ENCODE results near the gene FLNC.

FLNC gene

DNA sequence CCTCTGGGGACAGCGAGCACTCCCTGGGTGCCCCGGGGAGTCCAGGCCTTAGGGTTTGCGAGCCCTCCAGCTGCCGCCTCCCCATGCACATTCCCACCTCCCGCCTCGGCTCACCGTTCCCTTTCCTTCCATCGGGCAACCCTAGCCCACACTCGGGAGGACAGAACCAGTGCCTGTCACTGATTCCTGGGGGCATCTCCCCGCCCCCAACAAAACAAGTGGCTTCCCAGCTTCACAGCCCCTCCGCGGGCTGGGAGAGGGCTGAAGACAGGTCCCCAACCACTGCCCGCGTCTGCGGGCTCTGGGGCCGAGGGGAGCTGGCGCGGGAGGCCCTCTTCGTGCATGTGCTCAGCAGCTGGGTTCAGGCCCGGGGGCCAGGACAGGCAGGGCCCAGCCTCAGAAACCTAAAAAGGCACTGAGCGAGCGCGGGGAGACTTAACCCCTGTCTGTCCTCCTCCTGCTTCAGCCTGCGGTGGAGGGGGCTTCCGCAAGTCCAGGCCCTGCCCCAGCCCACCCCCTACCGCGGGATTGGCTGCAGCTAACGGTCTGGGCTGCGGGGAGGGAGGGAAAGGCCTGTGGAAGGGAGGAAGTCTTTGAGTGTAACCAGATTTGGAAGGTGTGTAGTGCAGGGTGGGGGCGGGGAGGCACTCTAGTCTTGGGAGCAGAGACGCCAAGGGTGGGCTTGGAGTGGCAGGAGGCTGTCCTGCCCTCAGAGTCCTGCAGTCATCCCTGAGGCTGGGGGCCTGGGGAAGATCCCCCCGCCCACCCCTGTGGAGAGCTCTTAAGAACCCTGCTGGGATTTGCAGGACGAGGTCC lies 1.2 kb downstream of the FLNC start:
- in situ Hi-C loops (cut with MboI; ENCODE audit: low sequenced_read_pairs), result no loop called here

DNA sequence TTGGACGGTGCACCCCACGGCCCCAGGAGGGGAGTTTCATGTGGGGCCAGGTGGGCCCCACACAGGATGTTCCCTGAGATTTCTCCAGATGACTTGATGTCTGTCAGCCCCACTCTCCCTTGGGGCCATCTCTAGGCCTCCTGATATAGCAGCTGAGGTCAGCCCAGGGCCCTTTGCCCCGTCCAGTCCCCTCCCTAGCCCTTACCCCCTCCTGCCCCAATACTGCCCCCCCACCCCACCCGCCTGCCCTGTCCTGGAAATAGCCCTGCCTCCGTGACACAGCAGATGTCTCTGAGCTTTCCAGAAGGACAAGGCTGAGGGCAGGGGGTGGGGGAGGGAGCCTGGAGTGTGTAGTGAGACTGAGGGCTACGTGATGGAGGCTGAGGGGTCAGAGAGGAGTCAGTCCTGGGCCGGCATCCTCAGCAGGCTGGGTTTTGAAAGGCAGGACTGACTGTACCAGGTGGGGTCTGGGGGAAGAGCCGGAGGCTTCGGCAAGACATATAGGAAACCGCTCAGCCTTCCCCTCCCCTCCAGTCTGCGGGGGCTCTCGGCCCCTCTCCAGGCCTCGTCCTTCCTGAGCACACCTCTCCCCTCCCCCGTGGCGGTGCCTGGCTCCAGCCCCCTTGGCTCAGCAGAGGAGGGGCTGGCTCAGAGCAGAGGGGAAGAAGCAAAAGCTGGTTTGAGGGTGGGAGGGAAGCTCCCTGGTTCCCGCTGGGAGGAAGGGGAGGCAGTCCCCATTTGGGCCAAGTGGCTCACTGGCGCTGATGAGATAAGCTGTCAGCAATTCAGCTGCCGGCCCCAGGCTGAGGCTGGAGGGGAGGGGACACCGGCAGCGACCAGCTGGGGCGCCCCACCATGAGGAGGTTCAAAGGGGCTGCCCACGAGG lies 2.0 kb downstream of the FLNC start:
- in situ Hi-C loops (cut with MboI; ENCODE audit: low sequenced_read_pairs), result no loop called here

DNA sequence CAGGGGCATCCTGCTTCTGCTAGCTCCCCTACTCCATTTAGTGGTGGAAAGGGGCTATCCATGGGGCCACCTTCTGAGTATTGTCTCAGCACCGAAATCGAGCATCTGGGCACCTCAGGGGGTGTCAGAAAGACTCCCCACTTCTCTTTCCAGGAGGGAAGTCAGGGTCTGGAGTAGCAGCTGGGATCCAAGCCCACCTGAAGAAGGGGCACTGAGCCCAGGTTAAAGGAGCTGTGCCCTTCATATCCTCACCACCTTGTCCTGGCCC lies 2.6 kb downstream of the FLNC start:
- in situ Hi-C loops (cut with MboI; ENCODE audit: low sequenced_read_pairs), result no loop called here

DNA sequence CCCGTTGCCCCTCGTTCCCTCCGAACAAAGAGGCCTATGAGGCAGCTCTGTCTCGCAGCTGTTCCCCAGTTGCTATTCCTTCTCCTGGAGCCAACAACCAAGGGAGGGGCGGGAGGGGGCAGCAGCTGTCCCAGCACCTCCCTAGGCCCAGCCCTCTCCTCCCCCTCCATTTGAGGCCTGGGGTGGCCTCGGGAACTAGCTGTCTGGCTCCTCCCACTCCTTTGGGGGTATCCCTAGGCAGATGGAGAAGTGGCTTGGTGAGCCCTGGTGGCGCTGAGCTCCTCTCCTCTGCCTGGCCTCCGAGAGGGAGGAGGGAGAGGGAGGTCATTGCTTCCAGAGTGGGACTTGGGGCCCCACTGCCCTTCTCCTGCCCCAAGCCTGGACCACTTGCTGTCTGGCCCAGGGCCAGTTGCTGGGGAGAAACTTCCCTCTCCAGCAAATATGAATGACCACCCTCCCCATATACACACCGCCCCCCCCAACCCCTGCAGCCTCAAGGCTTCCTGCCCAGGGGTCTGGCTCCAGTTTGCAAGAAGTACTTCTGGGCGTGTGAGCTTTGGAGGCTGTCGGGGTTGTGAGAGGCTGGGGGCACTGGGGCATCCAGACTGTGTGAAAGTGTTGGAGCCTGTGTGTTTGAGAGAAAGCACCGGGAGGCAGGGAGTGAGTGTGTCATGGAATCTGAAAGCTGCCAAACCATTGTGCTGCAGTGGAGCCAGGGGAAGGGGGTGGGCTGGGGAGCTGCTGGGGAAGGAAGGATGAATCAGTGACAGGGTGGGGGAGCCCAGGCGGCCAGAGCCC lies 3.1 kb downstream of the FLNC start:
- in situ Hi-C loops (cut with MboI; ENCODE audit: low sequenced_read_pairs), result no loop called here

DNA sequence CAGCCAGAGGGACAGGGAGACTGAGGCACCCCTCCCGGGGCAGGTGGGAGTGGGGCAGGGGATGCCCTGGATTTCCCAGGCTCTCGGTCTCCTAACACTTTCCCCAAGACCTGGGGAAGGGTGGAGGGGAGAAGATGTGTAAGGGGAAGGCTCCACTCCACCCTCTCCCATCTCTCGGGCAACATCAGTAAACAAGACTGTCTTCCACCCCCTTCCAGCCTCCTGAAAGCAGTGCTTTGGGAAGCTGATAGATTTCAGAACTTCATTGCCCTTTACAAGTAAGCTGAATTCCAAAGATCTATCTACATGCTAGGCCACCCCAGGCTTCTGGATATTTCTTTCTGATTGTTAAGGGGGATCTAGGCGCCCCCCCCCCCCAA lies 3.7 kb downstream of the FLNC start:
- in situ Hi-C loops (cut with MboI; ENCODE audit: low sequenced_read_pairs), result no loop called here

DNA sequence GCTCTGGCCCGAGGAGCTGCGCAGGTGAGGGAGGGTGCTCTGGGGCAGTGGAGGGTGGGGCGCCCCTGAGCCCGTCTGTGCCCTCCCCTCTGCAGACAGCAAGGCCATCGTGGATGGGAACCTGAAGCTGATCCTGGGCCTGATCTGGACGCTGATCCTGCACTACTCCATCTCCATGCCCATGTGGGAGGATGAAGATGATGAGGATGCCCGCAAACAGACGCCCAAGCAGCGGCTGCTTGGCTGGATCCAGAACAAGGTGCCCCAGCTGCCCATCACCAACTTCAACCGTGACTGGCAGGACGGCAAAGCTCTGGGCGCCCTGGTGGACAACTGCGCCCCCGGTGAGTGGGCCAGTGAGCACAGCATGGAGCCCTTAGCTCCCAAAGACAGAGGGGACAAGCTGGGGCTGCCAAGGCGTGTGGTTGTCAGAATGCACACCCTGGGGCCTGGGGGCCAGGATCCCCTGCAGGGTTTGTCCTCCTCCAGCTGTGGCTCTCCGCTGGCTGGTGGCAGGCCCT lies 5.1 kb downstream of the FLNC start:
- in situ Hi-C loops (cut with MboI; ENCODE audit: low sequenced_read_pairs), result no loop called here

DNA sequence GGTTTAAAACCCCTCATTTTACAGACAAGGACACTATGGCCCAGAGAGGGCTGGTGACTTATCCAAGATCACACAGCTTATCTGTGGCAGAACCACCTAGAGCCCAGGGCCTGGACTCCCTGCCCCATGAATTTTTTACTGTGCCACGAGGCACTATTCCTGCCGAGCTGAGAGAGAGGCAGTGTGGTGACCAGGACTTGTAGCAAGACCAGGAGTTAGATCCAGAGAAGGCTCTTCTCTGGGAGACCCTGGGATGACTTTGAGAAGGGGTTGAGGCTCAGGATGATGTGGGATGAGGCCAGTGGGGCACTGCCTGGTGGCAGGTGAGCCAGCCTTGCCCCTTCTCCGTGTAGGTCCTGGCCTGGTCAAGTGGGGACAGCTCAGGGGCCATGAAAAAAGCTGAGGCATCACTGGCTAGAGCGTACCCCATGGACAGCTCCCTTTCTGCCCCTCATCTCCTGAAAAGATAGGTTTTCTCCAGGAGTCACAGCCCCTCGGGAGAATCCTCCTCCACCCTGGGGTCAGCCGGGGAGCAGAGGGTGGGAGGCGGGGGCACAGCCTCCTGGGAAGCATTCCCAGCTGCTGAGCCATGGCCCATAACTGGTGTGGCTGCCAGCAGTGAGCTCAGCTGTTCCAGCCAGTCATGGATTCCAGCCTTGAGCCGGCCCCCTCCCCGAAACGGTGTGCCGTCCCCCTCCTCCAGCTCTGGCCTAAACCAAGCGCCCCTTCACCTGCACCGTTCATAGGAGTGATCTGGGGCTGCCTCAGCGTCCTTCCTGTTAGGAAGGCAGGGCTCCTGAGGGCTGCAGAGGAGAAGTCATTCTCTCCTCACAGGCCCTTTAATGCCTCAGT lies 5.8 kb downstream of the FLNC start:
- in situ Hi-C loops (cut with MboI; ENCODE audit: low sequenced_read_pairs), result no loop called here

DNA sequence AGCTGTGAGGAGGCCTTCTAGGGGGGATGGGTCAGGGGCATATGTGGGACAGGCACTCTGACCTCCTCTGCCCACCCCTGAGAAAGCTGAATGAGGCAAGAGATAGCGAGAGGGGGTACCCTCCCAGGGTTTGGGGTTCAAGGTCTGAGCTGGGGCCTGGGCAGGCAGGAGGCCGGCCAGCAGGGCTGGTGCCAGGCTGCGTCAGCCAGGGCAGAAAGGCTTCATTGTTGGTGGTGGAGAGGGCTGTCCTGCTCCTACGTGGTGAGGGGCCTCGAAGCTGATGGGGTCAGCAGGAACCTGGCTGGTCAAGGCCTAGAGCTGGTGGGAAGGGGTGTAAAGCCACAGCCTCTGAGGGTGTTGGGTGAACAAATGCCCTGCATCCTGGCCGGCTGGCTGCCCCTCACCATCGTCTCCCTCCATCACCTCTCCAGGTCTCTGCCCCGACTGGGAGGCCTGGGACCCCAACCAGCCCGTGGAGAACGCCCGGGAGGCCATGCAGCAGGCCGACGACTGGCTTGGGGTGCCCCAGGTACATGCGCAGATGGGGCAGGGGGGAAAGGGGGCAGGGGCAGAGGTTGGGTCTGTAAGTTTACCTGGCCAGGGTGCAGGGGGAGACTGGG lies 6.6 kb downstream of the FLNC start:
- in situ Hi-C loops (cut with MboI; ENCODE audit: low sequenced_read_pairs), result no loop called here

DNA sequence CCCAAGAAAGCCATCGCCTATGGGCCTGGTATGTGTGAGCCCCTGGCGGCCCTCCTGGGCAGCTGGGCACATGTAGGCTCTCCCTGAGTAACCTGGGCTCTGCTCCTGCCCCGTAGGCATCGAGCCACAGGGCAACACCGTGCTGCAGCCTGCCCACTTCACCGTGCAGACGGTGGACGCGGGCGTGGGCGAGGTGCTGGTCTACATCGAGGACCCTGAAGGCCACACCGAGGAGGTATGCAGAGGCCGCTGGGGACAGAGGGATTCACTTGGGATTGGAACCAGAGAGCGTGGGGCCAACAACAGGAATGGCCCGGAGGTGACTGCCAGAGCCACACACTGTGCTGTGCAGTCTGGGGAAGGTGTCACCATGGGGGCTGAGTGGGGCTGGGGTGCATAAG lies 7.3 kb downstream of the FLNC start:
- in situ Hi-C loops (cut with MboI; ENCODE audit: low sequenced_read_pairs), result no loop called here

DNA sequence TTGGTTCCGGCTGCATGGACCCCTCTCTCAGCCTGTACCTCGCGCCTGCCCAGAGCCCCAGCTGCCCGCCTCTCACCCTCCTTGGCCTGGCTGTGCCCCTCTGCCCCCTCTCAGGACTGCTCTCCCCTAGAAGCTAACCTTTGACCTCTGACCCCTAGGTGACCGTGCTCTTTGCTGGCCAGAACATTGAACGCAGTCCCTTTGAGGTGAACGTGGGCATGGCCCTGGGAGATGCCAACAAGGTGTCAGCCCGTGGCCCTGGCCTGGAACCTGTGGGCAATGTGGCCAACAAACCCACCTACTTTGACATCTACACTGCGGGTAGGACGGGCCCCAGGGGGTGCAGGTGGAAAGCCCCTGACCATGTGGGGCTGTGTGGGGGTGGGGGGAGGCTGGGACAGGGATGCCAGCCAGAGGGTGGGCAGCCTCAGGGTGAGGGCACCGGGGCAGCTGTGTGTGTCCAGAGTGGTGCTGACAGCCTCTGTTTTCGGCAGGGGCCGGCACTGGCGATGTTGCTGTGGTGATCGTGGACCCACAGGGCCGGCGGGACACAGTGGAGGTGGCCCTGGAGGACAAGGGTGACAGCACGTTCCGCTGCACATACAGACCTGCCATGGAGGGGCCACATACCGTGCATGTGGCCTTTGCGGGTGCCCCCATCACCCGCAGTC lies 8.0 kb downstream of the FLNC start:
- in situ Hi-C loops (cut with MboI; ENCODE audit: low sequenced_read_pairs), result no loop called here

DNA sequence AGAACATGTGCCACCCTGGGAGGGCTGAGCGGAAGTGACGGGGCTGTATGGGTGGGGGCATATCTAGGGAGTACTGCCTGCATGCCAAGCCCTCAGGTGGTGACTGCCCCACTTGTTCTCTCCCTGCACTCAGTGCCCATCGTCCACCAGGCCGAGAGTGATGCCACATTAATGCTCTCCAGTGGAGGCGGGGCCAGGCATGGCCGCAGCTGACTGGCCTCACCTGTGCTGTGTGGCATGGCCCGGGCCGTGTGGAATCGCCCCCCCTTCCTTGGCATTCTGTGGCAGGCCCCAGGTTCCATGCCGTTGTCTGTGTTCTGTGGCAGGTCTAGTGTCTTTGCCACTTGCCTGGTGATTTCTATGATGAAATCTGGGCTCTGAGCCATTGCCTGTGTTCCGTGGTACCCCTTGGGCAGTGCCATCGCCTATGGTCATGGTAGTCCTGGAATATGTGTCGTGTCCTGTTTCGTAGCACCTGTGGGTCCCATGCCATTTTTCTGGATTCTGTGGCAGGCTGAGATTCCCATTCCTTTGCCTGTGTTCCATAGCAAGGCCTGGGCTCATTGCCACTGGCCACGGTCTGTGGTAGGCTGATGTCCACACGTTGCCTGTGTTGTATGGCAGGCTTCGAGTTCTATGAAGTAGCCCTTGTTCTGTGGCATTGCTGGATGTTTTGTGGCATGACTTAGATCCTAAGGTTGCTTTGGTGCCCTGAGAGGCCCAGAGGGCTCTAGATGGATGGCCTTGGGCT lies 8.9 kb downstream of the FLNC start:
- in situ Hi-C loops (cut with MboI; ENCODE audit: low sequenced_read_pairs), result no loop called here

DNA sequence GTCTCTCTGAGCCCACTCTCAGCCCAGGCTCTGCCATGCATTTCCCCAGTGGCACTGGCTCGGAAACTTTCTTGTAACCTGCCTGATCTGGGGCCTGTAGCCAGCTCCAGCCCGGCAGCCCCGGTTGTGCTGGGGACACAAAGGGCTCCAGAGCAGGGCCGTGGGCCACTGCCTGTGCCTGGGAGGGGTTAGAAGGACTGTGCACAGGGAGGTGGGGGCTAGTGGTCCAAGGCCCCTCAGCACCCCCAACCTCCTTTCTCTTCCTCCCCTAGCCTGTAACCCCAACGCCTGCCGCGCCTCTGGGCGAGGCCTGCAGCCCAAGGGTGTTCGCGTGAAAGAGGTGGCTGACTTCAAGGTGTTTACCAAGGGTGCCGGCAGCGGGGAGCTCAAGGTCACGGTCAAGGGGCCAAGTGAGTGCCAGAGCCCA lies 9.6 kb downstream of the FLNC start:
- in situ Hi-C loops (cut with MboI; ENCODE audit: low sequenced_read_pairs), result no loop called here

DNA sequence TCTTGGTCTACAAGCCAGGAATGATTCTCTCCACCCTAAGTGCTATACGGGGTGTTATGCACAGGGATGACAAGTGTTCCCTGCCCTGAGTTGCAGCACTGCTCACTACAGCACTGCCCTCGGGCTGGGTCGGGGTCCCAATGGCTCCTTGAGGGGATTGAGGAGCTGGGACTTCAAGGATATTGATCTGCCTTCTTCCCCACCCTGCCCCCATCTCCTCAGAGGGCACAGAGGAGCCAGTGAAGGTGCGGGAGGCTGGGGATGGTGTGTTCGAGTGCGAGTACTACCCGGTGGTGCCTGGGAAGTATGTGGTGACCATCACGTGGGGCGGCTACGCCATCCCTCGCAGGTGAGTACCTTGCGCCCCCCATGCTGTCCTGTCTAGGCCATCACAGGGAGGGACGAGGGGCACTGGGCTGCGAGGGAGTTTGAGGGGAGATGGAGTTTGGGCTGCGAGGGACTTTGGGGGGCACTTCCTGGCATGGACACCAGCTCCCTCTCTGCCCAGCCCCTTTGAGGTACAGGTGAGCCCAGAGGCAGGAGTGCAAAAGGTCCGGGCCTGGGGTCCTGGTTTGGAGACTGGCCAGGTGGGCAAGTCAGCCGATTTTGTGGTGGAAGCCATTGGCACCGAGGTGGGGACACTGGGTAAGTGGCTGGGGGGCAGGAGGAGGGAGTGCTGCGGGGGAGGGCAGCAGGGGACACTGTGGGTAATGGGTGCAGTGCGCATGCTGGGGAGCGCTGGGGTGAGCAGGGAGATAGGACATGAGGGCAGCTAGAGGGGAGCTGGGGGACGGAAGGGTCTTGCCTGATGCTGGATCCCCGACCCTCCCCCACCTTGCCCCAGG lies 10.3 kb downstream of the FLNC start:
- in situ Hi-C loops (cut with MboI; ENCODE audit: low sequenced_read_pairs), result no loop called here

DNA sequence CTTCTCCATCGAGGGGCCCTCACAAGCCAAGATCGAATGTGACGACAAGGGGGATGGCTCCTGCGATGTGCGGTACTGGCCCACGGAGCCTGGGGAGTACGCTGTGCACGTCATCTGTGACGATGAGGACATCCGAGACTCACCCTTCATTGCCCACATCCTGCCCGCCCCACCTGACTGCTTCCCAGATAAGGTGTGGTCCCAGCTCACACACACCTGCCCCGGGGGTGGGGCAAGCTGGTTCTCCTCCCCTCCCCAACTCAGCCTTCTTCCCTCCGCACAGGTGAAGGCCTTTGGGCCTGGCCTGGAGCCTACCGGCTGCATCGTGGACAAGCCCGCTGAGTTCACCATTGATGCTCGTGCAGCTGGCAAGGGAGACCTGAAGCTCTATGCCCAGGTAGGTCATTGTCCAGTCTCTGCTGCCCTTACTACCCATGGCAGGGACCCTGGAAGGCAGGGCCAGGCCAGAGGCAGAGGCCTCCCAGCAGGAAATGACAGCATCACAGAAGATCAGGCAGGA lies 11.0 kb downstream of the FLNC start:
- in situ Hi-C loops (cut with MboI; ENCODE audit: low sequenced_read_pairs), result no loop called here

DNA sequence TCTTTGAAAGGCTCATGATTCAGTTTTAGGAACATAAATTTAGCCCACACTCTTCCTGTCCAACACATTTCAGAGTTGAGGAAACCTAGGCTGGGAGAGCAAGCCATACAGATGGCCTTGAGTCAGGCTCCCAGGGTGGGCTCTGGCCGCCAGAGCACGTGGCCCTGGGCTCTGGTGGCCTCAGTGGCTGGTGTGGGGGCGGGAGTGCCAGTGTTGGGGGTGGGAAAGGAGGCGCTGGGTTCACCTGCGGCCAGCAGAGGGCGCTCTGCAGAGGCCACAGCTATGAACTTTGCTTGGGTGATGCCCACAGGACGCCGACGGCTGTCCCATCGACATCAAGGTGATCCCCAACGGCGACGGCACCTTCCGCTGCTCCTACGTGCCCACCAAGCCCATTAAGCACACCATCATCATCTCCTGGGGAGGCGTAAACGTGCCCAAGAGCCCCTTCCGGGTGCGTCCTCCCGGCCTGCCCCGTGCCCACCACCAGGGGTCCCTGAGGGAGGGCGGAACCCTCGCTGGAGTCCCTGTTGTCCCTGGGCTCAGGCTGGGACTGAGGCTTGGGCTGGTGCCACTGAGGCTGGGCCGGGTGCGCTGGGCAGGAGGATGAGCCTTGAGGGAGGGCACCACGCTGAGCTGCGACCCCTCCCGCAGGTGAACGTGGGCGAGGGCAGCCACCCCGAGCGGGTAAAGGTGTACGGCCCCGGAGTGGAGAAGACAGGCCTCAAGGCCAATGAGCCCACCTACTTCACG lies 11.9 kb downstream of the FLNC start:
- in situ Hi-C loops (cut with MboI; ENCODE audit: low sequenced_read_pairs), result no loop called here

DNA sequence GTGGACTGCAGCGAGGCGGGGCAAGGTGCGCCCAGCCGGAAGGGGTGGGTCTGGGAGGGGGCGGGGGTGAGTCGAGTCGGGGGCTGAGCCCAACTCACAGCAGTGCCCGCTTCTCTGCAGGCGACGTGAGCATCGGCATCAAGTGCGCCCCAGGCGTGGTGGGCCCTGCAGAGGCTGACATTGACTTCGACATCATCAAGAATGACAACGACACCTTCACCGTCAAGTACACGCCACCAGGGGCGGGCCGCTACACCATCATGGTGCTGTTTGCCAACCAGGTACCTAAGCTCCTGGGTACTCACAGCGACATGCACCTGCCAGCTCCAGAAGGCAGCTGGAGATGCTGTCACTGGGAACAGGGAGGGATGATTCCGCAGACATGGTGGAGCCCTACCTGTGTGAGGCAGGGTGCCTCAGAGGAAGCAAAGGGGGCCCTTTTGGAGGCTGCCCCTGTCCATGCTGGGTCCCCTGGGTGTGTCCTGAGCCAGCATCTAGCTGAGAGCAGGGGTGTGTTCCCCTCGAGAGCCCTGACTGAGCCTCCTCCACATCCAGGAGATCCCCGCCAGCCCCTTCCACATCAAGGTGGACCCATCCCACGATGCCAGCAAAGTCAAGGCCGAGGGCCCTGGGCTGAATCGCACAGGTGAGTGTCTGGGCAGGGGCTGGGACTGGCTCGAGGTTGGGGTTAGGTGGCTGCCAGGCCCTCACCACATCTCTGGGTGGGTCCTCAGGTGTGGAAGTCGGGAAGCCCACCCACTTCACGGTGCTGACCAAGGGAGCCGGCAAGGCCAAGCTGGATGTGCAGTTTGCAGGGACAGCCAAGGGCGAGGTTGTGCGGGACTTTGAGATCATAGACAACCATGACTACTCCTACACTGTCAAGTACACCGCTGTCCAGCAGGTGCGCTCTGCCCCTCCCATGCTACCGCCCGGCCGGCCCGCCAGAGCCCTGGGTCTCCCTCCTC lies 12.8 kb downstream of the FLNC start:
- in situ Hi-C loops (cut with MboI; ENCODE audit: low sequenced_read_pairs), result no loop called here

Measured in HL-60/S4 (cell line).